ENCODE measurements around the gene SUGP1. TPM values are rescaled to one million over a fixed set of nuclear protein-coding genes. Genes with fewer than 3 reads are reported as not detected.
A peak's percentile ranks its signal among the peaks of the same experiment; 100 is the strongest.
"Not testable (repeated sequence)": the region's sequence is repeated elsewhere in the genome, so short reads cannot be mapped to it uniquely, and the experiment has no call there.

Gene SUGP1
- total RNA-seq, 1 donor, result 27.1 TPM

- TF ChIP-seq CTCF (IDR thresholded peaks at IDR 0.05; ENCODE audit: extremely low read depth, low read depth, low read length), result no peak
- peak; percentile 39 for DNase-seq (ENCODE audit: insufficient read length, low spot score, missing footprints)
- H3K27me3 ChIP-seq (ENCODE audit: insufficient read depth, low read length), result no peaks in the 10 kb centered on the region
- no peak overlapping the region for H3K4me3 ChIP-seq (ENCODE audit: insufficient read depth, low read length)
- H3K4me2 ChIP-seq (ENCODE audit: insufficient read depth, low read length), result no peak overlapping the region
- no peaks in the 10 kb centered on the region for H3K4me1 ChIP-seq (ENCODE audit: insufficient read depth, low read length)
- H3K36me3 ChIP-seq (ENCODE audit: insufficient read depth, low read length), result peaks cover 73% of the 10 kb centered on the region
- H3K27ac ChIP-seq (ENCODE audit: low read depth, low read length), result no peak overlapping the region
- H3K79me2 ChIP-seq (ENCODE audit: insufficient read depth, low read length), result no peaks in the 10 kb centered on the region
- no peaks in the 10 kb centered on the region for H4K20me1 ChIP-seq (ENCODE audit: insufficient read depth, low read length)
- H3K9me3 ChIP-seq (ENCODE audit: low read depth, low read length), result no peaks in the 10 kb centered on the region
- no peak overlapping the region for H2AFZ ChIP-seq (ENCODE audit: low read length)
Observed at GRCh38 chr19:19355606-19356139, 35.4 kb upstream of the SUGP1 start.

DNA sequence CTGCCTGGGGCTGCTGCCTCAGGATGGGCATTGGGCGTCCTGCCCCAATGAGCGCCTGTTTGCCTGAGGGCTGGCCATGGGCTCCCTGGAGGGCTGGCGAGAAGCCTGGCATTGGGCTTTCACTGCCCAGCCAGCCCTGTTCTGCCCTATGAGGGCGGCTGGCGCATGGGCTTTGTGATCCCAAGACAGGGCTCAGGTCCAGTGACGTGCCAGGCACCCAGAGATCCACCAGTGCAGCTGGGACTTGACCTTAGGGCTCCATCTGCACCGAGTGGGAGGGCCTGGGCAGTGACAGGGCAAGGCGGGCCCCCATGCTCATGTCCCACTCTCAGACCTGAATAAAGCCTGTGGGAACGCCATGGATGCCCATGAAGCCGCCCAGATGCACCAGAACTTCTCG, 34.6 kb upstream of the SUGP1 start:
- no peaks in the 10 kb centered on the region for H3K4me1 ChIP-seq (ENCODE audit: insufficient read depth, low read length)
- DNase-seq (ENCODE audit: insufficient read length, low spot score, missing footprints), result peak; percentile 59
- no peak overlapping the region for H3K27ac ChIP-seq (ENCODE audit: low read depth, low read length)
- no peak for TF ChIP-seq CTCF (IDR thresholded peaks at IDR 0.05; ENCODE audit: extremely low read depth, low read depth, low read length)
- no peaks in the 10 kb centered on the region for H3K27me3 ChIP-seq (ENCODE audit: insufficient read depth, low read length)
- H4K20me1 ChIP-seq (ENCODE audit: insufficient read depth, low read length), result no peaks in the 10 kb centered on the region
- H3K4me3 ChIP-seq (ENCODE audit: insufficient read depth, low read length), result no peak overlapping the region
- no peak overlapping the region for H2AFZ ChIP-seq (ENCODE audit: low read length)
- no peaks in the 10 kb centered on the region for H3K9me3 ChIP-seq (ENCODE audit: low read depth, low read length)
- H3K4me2 ChIP-seq (ENCODE audit: insufficient read depth, low read length), result no peak overlapping the region
- no peaks in the 10 kb centered on the region for H3K79me2 ChIP-seq (ENCODE audit: insufficient read depth, low read length)
- H3K36me3 ChIP-seq (ENCODE audit: insufficient read depth, low read length), result peaks cover 73% of the 10 kb centered on the region

DNA sequence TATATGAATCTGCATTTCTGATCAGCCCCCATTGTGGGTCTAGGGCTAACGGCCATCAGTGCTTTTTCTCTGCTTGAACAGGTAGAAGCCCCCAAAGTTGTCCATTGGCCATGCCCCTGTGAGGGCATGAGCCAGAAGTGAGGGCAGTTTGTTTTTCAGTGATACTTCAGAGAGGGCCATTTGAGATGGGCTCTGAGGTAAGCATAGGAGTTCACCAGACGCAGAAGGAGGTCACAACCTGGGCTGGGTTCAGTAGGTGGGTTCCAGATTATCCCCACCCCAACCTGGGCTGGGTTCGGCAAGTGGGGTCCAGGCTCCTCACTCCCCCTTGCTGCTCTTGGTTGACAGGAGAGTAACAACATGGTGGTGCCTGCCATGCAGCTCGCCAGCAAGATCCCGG, 33.7 kb upstream of the SUGP1 start:
- no peak overlapping the region for H3K4me3 ChIP-seq (ENCODE audit: insufficient read depth, low read length)
- H3K4me2 ChIP-seq (ENCODE audit: insufficient read depth, low read length), result no peak overlapping the region
- TF ChIP-seq CTCF (IDR thresholded peaks at IDR 0.05; ENCODE audit: extremely low read depth, low read depth, low read length), result no peak
- no peaks in the 10 kb centered on the region for H3K4me1 ChIP-seq (ENCODE audit: insufficient read depth, low read length)
- no peaks in the 10 kb centered on the region for H3K9me3 ChIP-seq (ENCODE audit: low read depth, low read length)
- H4K20me1 ChIP-seq (ENCODE audit: insufficient read depth, low read length), result no peaks in the 10 kb centered on the region
- DNase-seq (ENCODE audit: insufficient read length, low spot score, missing footprints), result peak; percentile 38
- no peaks in the 10 kb centered on the region for H3K79me2 ChIP-seq (ENCODE audit: insufficient read depth, low read length)
- no peak overlapping the region for H2AFZ ChIP-seq (ENCODE audit: low read length)
- no peak overlapping the region for H3K27ac ChIP-seq (ENCODE audit: low read depth, low read length)
- peaks cover 81% of the 10 kb centered on the region for H3K36me3 ChIP-seq (ENCODE audit: insufficient read depth, low read length)
- no peaks in the 10 kb centered on the region for H3K27me3 ChIP-seq (ENCODE audit: insufficient read depth, low read length)

DNA sequence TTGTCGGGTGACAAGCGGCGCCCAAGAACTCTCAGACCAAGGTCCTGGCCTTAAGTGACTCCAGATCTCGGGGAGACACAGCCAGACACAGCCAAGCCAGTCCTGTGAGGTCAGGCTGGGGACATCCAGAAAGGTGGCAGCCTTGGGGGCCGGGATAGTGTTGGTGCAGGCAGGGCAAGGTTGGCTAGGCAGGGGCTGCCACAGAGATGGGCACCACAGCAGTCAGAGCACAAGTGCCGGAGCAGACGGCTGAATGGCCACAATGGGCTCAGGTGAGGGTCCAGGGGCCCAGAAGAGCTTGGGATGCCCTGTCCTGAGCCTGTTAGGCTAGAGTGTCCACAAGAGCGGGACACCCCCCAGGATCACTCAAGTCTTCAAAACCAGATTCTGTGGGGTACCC, 32.5 kb upstream of the SUGP1 start:
- no peak overlapping the region for H3K4me2 ChIP-seq (ENCODE audit: insufficient read depth, low read length)
- no peak overlapping the region for H3K4me3 ChIP-seq (ENCODE audit: insufficient read depth, low read length)
- H3K36me3 ChIP-seq (ENCODE audit: insufficient read depth, low read length), result peaks cover 82% of the 10 kb centered on the region
- peaks cover 4% of the 10 kb centered on the region for H4K20me1 ChIP-seq (ENCODE audit: insufficient read depth, low read length)
- H3K27me3 ChIP-seq (ENCODE audit: insufficient read depth, low read length), result no peaks in the 10 kb centered on the region
- no peaks in the 10 kb centered on the region for H3K9me3 ChIP-seq (ENCODE audit: low read depth, low read length)
- H2AFZ ChIP-seq (ENCODE audit: low read length), result no peak overlapping the region
- no peak overlapping the region for H3K27ac ChIP-seq (ENCODE audit: low read depth, low read length)
- peaks cover 5% of the 10 kb centered on the region for H3K4me1 ChIP-seq (ENCODE audit: insufficient read depth, low read length)
- no peak for TF ChIP-seq CTCF (IDR thresholded peaks at IDR 0.05; ENCODE audit: extremely low read depth, low read depth, low read length)
- DNase-seq (ENCODE audit: insufficient read length, low spot score, missing footprints), result peak; percentile 46
- H3K79me2 ChIP-seq (ENCODE audit: insufficient read depth, low read length), result no peaks in the 10 kb centered on the region

GRCh38 chr19:19350756-19351155, 30.4 kb upstream of the SUGP1 start:
- not testable (repeated sequence) for H3K4me2 ChIP-seq (ENCODE audit: insufficient read depth, low read length); H3K9me3 ChIP-seq (ENCODE audit: low read depth, low read length); H4K20me1 ChIP-seq (ENCODE audit: insufficient read depth, low read length); H3K4me3 ChIP-seq (ENCODE audit: insufficient read depth, low read length); H3K79me2 ChIP-seq (ENCODE audit: insufficient read depth, low read length); H3K4me1 ChIP-seq (ENCODE audit: insufficient read depth, low read length); H3K27ac ChIP-seq (ENCODE audit: low read depth, low read length); H2AFZ ChIP-seq (ENCODE audit: low read length); H3K27me3 ChIP-seq (ENCODE audit: insufficient read depth, low read length); DNase-seq (ENCODE audit: insufficient read length, low spot score, missing footprints)
- peaks cover 82% of the 10 kb centered on the region for H3K36me3 ChIP-seq (ENCODE audit: insufficient read depth, low read length)

Measured in osteoblast (primary cell).